Coronary artery (tissue), 2 donors: Measurements from ENCODE around the gene CAPZA2.
"Not testable (repeated sequence)": the region's sequence is repeated elsewhere in the genome, so short reads cannot be mapped to it uniquely, and the experiment has no call there.

ENCODE experiments used
- DNase-seq: peaks from one replicate; pipeline ENCODE4 v3.0.0-alpha.2; 2017; ENCODE audit warnings: low spot score
- H3K27ac ChIP-seq, 2 donors: fragments of 200-600 bp; sonication (generic); one replicate each; pipeline ENCODE4 v1.5.1; 2016 to 2019
- H3K4me3 ChIP-seq: fragments of 200-600 bp; sonication (generic); 2 replicates; pipeline ENCODE4 v1.5.1; 2016; ENCODE audit warnings: mild to moderate bottlenecking, moderate library complexity
- TF ChIP-seq, protein P1 (sequence below): fragments of 200-600 bp; sonication (generic); IDR thresholded peaks from one replicate; pipeline ENCODE4 v1.5.1; 2019; ENCODE audit warnings: antibody characterized with exemption

CAPZA2 gene

DNA sequence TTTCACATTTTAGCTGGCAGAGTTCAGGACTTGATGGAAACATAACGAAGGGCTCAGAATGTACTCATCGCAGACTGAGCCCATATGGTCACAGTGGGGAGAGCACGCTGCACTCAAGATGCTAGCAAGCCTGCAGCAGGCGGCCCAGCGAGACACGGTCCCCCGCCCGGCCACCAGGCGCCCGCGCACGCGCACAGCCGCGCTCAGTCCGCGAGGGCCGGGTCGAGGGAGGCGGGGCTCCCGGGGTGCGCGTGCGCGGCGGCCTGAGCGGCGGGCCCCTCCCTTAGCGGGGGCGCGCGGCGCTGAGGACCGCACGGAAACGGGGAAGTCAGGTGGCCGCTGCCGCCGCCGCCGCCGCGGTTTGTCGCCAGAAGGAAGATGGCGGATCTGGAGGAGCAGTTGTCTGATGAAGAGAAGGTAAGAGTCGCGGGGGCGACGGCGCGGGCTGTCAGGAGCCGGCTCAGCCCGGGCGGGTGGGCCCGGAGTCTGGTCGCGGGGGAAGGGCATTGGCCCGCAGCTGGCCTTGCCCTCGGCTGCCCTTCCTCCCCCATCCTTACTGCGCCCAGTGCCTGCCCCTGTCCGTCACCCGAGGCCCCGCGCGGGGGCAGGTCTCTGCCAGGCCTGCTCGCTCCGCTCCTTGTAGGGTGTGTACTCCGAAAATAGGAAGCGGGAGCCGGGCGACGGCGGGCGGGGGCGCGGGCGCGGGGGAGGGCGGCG is at the start of gene CAPZA2:
Gene CAPZA2, plus strand, starts transcription at position 354 of the 717 bp plus-strand sequence. Its CDS starts 25 bp downstream, at position 379.
- peak; percentile 95 for DNase-seq
- peak within 1 kb of the TSS; percentile 99 to 100 for H3K27ac ChIP-seq
- H3K4me3 ChIP-seq = peak within 1 kb of the TSS; percentile 84
- TF ChIP-seq, protein P1, sequence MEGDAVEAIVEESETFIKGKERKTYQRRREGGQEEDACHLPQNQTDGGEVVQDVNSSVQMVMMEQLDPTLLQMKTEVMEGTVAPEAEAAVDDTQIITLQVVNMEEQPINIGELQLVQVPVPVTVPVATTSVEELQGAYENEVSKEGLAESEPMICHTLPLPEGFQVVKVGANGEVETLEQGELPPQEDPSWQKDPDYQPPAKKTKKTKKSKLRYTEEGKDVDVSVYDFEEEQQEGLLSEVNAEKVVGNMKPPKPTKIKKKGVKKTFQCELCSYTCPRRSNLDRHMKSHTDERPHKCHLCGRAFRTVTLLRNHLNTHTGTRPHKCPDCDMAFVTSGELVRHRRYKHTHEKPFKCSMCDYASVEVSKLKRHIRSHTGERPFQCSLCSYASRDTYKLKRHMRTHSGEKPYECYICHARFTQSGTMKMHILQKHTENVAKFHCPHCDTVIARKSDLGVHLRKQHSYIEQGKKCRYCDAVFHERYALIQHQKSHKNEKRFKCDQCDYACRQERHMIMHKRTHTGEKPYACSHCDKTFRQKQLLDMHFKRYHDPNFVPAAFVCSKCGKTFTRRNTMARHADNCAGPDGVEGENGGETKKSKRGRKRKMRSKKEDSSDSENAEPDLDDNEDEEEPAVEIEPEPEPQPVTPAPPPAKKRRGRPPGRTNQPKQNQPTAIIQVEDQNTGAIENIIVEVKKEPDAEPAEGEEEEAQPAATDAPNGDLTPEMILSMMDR = peak; percentile 19

DNA sequence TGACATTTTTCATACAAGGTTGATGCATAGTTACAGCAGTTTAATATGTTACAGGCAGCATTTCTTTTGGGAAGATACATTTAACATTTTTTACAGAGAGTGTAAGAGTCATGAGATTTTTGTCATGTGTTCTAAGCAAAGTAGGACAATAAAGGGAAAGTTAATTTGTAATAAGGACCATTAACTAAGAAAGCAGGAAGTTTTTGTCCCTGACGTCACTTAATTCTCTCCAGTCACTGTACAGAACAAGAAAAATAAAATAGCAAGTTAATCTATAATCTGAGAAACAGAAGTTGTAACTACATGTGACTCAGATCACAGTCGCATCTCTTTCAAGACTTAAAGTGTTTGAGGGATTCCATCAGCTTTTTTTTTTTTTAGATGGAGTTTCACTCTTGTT is 49.5 kb upstream of the CAPZA2 start:
- H3K27ac ChIP-seq = no peak overlapping the region
- no peak overlapping the region for H3K4me3 ChIP-seq
- no peak for DNase-seq
- TF ChIP-seq, protein P1 = no peak

DNA sequence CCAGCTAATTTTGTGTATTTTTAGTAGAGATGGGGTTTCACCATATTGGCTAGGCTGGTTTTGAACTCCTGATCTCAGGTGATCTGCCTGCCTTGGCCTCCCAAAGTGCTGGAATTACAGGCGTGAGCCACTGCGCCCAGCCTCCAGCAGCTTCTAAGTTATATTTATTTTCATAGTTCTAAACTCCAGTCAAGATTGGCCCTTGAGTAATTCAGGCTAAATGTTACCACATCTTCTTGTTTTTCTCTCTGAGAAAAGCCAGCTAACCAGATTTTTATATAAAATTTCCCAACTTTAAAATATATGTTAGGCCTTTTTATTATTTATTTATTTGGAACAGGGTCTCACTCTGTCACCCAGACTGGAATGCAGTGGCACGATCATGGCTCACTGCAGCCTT is 49.0 kb upstream of the CAPZA2 start:
- not testable (repeated sequence) for H3K27ac ChIP-seq, H3K4me3 ChIP-seq, DNase-seq

DNA sequence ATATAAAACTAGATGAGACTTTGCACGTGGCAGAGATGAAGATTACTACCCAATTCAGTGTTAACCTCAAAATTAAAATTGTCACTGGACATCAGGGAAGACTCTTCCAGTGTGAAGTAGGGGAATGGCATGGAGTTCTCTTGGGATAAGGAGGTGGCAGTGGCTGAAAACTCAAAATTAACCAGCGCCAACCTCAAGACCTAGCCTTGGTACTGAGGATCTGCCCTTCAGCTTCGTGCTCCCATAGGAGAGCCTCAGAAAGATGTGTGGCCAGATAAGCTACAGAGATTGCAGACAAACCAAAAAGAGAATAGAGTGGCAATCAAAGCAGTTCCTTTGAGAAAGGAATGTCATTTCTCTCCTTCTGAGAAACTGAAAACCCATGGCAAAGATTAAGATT is 47.3 kb upstream of the CAPZA2 start:
- DNase-seq = no peak
- no peak overlapping the region for H3K27ac ChIP-seq
- TF ChIP-seq, protein P1 = no peak
- no peak overlapping the region for H3K4me3 ChIP-seq

DNA sequence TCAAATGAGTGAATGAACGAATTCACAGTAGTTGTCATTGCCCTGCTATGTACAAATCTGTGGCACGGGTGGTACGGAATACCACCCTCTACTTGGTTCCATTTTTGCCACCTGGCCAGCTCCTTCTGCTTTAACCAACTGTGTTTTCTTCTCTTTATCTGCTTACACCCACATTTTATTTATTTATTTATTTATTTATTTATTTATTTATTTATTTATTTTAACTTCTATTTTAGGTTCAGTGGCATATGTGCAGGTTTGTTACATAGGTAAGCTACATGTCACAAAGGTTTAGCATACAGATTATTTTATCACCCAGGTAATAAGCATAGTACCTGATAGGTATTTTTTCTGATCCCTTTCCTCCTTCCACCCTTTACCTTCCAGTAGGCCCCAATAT is 42.2 kb upstream of the CAPZA2 start:
- no peak for DNase-seq
- Histone ChIP-seq H3K4me3 (no peak overlapping the region), H3K27ac (no peak overlapping the region)
- TF ChIP-seq, protein P1 = no peak

GRCh38 chr7:116821647-116822046 is 40.7 kb upstream of the CAPZA2 start:
- not testable (repeated sequence) for DNase-seq, H3K27ac ChIP-seq, H3K4me3 ChIP-seq

GRCh38 chr7:116824449-116824848 is 37.9 kb upstream of the CAPZA2 start:
- H3K4me3 ChIP-seq = no peak overlapping the region
- no peak overlapping the region for H3K27ac ChIP-seq
- TF ChIP-seq, protein P1 = no peak
- DNase-seq = no peak

GRCh38 chr7:116828281-116828680 is 34.1 kb upstream of the CAPZA2 start:
- DNase-seq = no peak
- Histone ChIP-seq H3K27ac (no peak overlapping the region), H3K4me3 (no peak overlapping the region)
- TF ChIP-seq, protein P1 = no peak
